Measurements from ENCODE around the gene STN1. TPM values are rescaled to one million over a fixed set of nuclear protein-coding genes. Genes with fewer than 3 reads are reported as not detected.

Gene STN1, protein sequence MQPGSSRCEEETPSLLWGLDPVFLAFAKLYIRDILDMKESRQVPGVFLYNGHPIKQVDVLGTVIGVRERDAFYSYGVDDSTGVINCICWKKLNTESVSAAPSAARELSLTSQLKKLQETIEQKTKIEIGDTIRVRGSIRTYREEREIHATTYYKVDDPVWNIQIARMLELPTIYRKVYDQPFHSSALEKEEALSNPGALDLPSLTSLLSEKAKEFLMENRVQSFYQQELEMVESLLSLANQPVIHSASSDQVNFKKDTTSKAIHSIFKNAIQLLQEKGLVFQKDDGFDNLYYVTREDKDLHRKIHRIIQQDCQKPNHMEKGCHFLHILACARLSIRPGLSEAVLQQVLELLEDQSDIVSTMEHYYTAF
- 10 to 100 TPM; 11.2 to 18.1 (median 14.9) TPM for polyA plus RNA-seq
- long read RNA-seq, donor 1, transcript STN1-201 (10 exons, 1,417 nt) = major isoform, 5 of 8 reads
- long read RNA-seq, donor 1, partial matches to known transcripts = 0 of 8 reads
- long read RNA-seq, donor 1, other reads (novel, unspliced or antisense) = 0 of 8 reads
- long read RNA-seq, donor 2, partial matches to known transcripts = 0 of 2 reads
- long read RNA-seq, donor 2, other reads (novel, unspliced or antisense) = 0 of 2 reads
- long read RNA-seq, donor 3, partial matches to known transcripts = 0 of 2 reads
- long read RNA-seq, donor 3, other reads (novel, unspliced or antisense) = 0 of 2 reads
- long read RNA-seq, donor 4 = 0 reads
- long read RNA-seq, donor 5, partial matches to known transcripts = 0 of 1 reads
- long read RNA-seq, donor 5, other reads (novel, unspliced or antisense) = 0 of 1 reads
- long read RNA-seq, donor 6, partial matches to known transcripts = 0 of 4 reads
- long read RNA-seq, donor 6, other reads (novel, unspliced or antisense) = 0 of 4 reads
- long read RNA-seq, donor 7 = 0 reads
- long read RNA-seq, donor 8 = 0 reads
- long read RNA-seq, donor 9, partial matches to known transcripts = 0 of 2 reads
- long read RNA-seq, donor 9, other reads (novel, unspliced or antisense) = 0 of 2 reads
- long read RNA-seq, donor 10, partial matches to known transcripts = 0 of 4 reads
- long read RNA-seq, donor 10, other reads (novel, unspliced or antisense) = 0 of 4 reads

DNA sequence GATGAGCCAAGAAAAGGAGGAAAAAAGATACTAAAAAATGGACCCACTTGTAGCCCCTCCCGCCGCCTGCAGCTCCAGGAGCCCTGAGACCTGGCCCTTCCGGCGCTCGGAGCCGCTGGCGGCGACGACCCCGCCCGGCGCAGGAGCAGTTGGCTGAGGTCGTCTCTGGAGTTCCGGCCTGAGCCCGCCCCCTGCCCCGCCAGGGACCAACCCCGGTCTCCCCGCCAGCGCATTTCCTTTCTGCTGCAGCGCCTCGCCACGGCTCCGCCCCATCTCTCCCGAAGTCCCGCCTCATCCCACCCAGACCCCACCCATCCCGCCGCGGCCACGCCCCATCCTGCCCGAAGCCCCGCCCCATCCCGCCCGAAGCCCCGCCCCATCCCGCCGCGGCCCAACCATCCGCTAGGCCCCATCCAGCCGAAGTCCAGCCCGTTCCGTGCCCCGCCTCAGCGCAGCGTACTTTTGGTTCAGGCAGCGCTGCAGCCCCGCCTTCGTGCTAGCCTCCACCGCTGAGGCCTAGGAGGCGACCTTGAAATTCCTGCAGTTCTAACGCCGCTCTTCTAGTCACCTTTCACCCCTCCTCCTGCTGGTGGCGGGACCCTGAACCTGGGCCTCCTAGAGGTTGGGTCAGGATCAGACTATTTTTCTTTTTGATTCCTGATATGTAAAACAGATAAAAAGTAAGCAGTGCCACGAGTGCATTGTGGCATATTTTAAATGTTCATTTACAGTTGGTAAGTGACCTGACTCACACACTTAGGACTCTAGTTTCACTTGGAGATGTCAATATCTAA is at the start of gene STN1:
Gene STN1, minus strand, starts transcription at position 132 of the 794 bp plus-strand sequence. CDS start 590 bp downstream, outside the sequence.
- Histone ChIP-seq H3K27me3 (ENCODE audit: control insufficient read depth in 3 of 3, insufficient read depth in 3 of 3, low read length in 3 of 3) (no peaks in the 10 kb centered on the region), H3K4me3 (ENCODE audit: low read depth in 1 of 3, low read length in 3 of 3) (peak within 1 kb of the TSS; percentile 66 to 77 (median 72)), H3K4me1 (ENCODE audit: control insufficient read depth in 3 of 3, insufficient read depth in 2 of 3, low read depth in 1 of 3, low read length in 2 of 3) (peaks cover 0 to 9% (median 5%) of the 10 kb centered on the region in 3 donors), H3K27ac (ENCODE audit: low read depth in 1 of 3, low read length in 2 of 3) (peak within 1 kb of the TSS; percentile 90 to 98 (median 96)), H3K36me3 (ENCODE audit: control insufficient read depth in 3 of 3, insufficient read depth in 2 of 3, low read depth in 1 of 3, low read length in 3 of 3) (peaks cover 0 to 2% (median 0%) of the 10 kb centered on the region in 3 donors), H3K9me3 (ENCODE audit: control insufficient read depth in 2 of 2, insufficient read depth in 1 of 2, low read depth in 1 of 2, low read length in 1 of 2) (peaks cover 0 to 8% of the 10 kb centered on the region in 2 donors)
- DNase-seq = peak; percentile 97
- no peak for FAIRE-seq
- 0% methylated on average over 35 to 53 of the region's 53 CpGs for WGBS, 3 donors

DNA sequence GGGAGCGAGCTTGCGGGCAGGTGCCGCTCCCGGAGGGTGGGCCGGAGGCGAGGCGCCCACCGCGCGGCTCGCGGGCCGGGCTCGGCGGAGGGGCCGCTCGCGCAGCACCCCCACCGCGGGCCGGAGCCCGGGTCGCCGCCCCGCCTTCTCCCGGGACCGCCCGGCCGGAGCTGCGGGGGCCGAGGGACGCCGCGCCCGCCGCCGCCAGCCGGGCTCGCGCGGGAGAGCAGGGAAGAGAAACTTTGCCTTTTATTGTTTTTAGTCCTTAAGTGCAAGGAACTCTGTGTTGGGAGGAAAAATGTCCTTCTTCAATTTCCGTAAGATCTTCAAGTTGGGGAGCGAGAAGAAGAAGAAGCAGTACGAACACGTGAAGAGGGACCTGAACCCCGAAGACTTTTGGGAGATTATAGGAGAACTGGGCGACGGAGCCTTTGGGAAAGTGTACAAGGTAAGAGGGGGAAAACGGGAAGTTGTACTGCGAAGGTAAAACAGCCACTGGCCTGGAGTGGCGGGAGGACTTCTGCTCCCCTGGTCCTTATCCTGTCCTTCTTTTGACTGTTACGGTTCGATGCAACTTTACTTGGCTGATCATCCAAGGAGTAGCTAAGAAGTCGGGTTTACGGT is 49.6 kb upstream of the STN1 start:
- Histone ChIP-seq H3K4me3 (ENCODE audit: low read depth in 1 of 3, low read length in 3 of 3) (peak overlapping the region; percentile 76 to 84 (median 77)), H3K36me3 (ENCODE audit: control insufficient read depth in 3 of 3, insufficient read depth in 2 of 3, low read depth in 1 of 3, low read length in 3 of 3) (no peaks in the 10 kb centered on the region), H3K4me1 (ENCODE audit: control insufficient read depth in 3 of 3, insufficient read depth in 2 of 3, low read depth in 1 of 3, low read length in 2 of 3) (peaks cover 0 to 6% (median 3%) of the 10 kb centered on the region in 3 donors), H3K27ac (ENCODE audit: low read depth in 1 of 3, low read length in 2 of 3) (peak overlapping the region; percentile 82 to 90 (median 86)), H3K27me3 (ENCODE audit: control insufficient read depth in 3 of 3, insufficient read depth in 3 of 3, low read length in 3 of 3) (no peaks in the 10 kb centered on the region), H3K9me3 (ENCODE audit: control insufficient read depth in 2 of 2, insufficient read depth in 1 of 2, low read depth in 1 of 2, low read length in 1 of 2) (no peaks in the 10 kb centered on the region)
- DNase-seq (peak; percentile 45 to 77), FAIRE-seq (no peak)
- WGBS, 3 donors = 0% methylated on average over 47 to 55 of the region's 55 CpGs

DNA sequence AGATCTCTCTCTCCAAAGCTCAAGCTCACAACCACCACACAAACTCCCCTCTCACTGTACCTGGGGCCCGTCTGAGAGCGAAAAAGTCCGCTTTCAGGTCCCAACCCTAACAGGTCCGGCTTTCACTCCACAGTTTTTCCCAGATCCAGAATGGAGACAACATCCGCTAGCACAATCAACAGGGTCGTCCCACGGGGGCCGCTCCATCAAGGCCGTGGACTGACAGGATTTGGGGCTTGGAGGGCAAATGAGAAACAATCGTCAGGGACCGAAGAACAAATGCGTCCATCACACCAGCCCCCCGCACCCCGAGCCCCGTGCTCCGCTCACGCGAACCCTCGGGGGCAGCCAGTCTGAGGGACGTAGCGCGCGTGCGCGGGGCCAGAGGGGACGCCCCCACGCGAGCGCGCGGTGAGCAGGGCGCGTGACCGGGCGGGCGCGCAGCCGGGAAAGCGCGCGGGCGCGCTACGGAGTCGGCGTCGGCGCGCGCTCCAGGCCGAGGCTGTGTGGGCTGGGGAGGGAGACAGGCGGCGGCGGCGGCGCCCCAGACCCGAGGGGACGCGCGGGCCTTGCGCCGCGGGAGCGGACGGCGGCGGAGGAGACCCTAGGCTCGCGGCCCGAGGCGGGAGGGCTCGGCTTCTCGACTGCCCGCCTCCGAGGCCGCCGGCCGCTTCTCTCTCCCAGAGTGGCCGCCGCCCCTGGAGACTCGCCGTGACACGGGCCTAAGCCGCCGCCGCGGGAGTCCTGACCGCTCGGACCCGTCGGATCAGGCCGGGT is 48.9 kb upstream of the STN1 start, which contains the start of gene SLK:
Gene SLK, plus strand, starts transcription at position 470 of the 777 bp plus-strand sequence. CDS start 606 bp downstream, outside the sequence.
- Histone ChIP-seq H3K4me3 (ENCODE audit: low read depth in 1 of 3, low read length in 3 of 3) (peak within 1 kb of the TSS; percentile 76 to 97 (median 84)), H3K27me3 (ENCODE audit: control insufficient read depth in 3 of 3, insufficient read depth in 3 of 3, low read length in 3 of 3) (no peaks in the 10 kb centered on the region), H3K36me3 (ENCODE audit: control insufficient read depth in 3 of 3, insufficient read depth in 2 of 3, low read depth in 1 of 3, low read length in 3 of 3) (no peaks in the 10 kb centered on the region), H3K9me3 (ENCODE audit: control insufficient read depth in 2 of 2, insufficient read depth in 1 of 2, low read depth in 1 of 2, low read length in 1 of 2) (no peaks in the 10 kb centered on the region), H3K4me1 (ENCODE audit: control insufficient read depth in 3 of 3, insufficient read depth in 2 of 3, low read depth in 1 of 3, low read length in 2 of 3) (peaks cover 0 to 6% (median 3%) of the 10 kb centered on the region in 3 donors), H3K27ac (ENCODE audit: low read depth in 1 of 3, low read length in 2 of 3) (peak within 1 kb of the TSS; percentile 86 to 92 (median 90))
- 1% methylated on average over 60 to 92 of the region's 92 CpGs for WGBS, 3 donors
- DNase-seq = peak; percentile 84 to 95
- no peak for FAIRE-seq

DNA sequence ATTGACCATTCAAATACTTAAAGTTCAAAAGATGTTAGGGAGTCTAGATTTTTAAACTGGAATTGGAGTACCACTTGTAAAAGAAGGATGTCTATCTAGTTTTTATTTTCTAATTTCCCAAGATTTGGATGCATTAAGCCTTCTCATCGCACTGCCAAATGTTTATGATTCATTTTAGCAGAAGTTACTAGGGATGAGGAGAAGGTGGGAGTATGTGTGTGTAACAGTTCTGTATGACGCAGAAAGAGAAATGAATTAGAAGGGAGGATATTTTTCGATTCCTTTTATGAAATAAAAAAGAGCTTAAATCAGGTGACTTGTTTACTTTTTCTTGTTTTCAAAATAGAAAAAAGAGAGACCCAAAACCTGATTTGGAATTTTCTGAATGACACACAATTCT is 42.1 kb upstream of the STN1 start:
- FAIRE-seq = no peak
- no peak overlapping the region for H3K27ac ChIP-seq (ENCODE audit: low read depth in 1 of 3, low read length in 2 of 3)
- H3K4me1 ChIP-seq (ENCODE audit: control insufficient read depth in 3 of 3, insufficient read depth in 2 of 3, low read depth in 1 of 3, low read length in 2 of 3) = no peaks in the 10 kb centered on the region
- H3K36me3 ChIP-seq (ENCODE audit: control insufficient read depth in 3 of 3, insufficient read depth in 2 of 3, low read depth in 1 of 3, low read length in 3 of 3) = no peaks in the 10 kb centered on the region
- no peaks in the 10 kb centered on the region for H3K27me3 ChIP-seq (ENCODE audit: control insufficient read depth in 3 of 3, insufficient read depth in 3 of 3, low read length in 3 of 3)
- 83 to 86% (median 85%) methylated on average over 3 of the region's 3 CpGs for WGBS, 3 donors
- no peaks in the 10 kb centered on the region for H3K9me3 ChIP-seq (ENCODE audit: control insufficient read depth in 2 of 2, insufficient read depth in 1 of 2, low read depth in 1 of 2, low read length in 1 of 2)
- no peak for DNase-seq
- H3K4me3 ChIP-seq (ENCODE audit: low read depth in 1 of 3, low read length in 3 of 3) = no peak overlapping the region

DNA sequence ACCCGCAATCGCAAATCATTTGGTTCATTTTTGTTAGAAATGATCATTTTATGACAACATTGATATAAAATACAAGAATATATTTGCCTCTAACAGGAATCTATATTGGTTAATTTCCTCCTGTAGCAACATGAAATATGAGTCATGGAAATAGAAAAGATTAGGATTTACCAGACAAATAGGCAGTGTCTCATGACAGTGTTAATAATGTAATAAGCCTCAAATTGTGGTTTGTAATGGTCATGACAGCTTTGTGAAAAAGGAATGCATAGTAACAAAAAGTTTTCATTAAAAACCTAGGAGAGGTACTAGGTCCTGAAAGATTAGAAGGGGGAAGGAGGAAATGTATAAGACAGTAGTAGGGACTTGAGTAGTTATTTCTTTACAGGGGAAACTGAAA is 41.0 kb upstream of the STN1 start:
- DNase-seq = no peak
- Histone ChIP-seq H3K4me1 (ENCODE audit: control insufficient read depth in 3 of 3, insufficient read depth in 2 of 3, low read depth in 1 of 3, low read length in 2 of 3) (no peaks in the 10 kb centered on the region), H3K36me3 (ENCODE audit: control insufficient read depth in 3 of 3, insufficient read depth in 2 of 3, low read depth in 1 of 3, low read length in 3 of 3) (no peaks in the 10 kb centered on the region), H3K9me3 (ENCODE audit: control insufficient read depth in 2 of 2, insufficient read depth in 1 of 2, low read depth in 1 of 2, low read length in 1 of 2) (no peaks in the 10 kb centered on the region), H3K27me3 (ENCODE audit: control insufficient read depth in 3 of 3, insufficient read depth in 3 of 3, low read length in 3 of 3) (no peaks in the 10 kb centered on the region), H3K27ac (ENCODE audit: low read depth in 1 of 3, low read length in 2 of 3) (no peak overlapping the region), H3K4me3 (ENCODE audit: low read depth in 1 of 3, low read length in 3 of 3) (no peak overlapping the region)
- WGBS, 3 donors = 96 to 97% (median 96%) methylated on average over 2 of the region's 2 CpGs
- no peak for FAIRE-seq

DNA sequence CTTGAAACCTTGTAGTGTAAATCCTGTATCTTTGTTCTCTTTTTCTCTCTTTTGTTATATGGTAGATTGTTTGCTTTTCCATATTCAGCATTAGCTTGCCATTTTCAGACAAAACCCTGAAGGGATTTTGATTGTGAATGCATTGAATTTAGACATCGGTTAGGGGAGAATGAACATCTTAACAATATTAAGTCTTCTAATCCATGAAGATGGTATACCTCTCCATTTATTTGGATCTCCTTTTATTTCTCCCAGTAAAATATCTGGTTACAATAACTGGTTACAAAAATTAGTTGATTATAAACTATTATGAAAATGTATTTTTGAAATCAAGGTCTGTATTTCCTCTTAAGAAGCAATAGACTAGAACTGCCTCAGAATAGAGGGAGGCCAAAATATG is 36.6 kb upstream of the STN1 start:
- WGBS, 3 donors = 97 to 100% (median 100%) methylated on average over 1 of the region's 1 CpG
- Histone ChIP-seq H3K4me3 (ENCODE audit: low read depth in 1 of 3, low read length in 3 of 3) (no peak overlapping the region), H3K27me3 (ENCODE audit: control insufficient read depth in 3 of 3, insufficient read depth in 3 of 3, low read length in 3 of 3) (no peaks in the 10 kb centered on the region), H3K27ac (ENCODE audit: low read depth in 1 of 3, low read length in 2 of 3) (no peak overlapping the region), H3K9me3 (ENCODE audit: control insufficient read depth in 2 of 2, insufficient read depth in 1 of 2, low read depth in 1 of 2, low read length in 1 of 2) (no peaks in the 10 kb centered on the region), H3K4me1 (ENCODE audit: control insufficient read depth in 3 of 3, insufficient read depth in 2 of 3, low read depth in 1 of 3, low read length in 2 of 3) (no peaks in the 10 kb centered on the region), H3K36me3 (ENCODE audit: control insufficient read depth in 3 of 3, insufficient read depth in 2 of 3, low read depth in 1 of 3, low read length in 3 of 3) (no peaks in the 10 kb centered on the region)
- FAIRE-seq = no peak
- DNase-seq = no peak

DNA sequence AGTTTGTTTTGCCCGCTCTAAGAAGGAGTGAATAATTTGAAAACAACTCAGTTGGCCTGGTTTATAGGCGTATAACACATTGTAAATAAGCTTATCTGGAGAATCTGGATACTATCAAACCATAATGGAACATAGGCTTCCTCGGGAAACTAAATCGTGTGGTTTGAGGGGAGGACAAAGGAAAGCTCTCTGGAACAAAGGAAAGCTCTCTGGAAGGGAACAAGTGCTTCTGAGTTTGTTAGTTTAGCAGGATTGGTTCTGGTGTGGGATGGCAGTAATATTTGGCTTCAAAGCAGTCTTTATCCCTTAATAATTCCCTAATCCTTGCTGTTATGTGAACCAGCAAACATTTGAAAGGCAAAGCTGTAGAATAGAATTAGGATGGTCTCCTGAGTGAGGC is 34.0 kb upstream of the STN1 start:
- Histone ChIP-seq H3K4me3 (ENCODE audit: low read depth in 1 of 3, low read length in 3 of 3) (no peak overlapping the region), H3K27ac (ENCODE audit: low read depth in 1 of 3, low read length in 2 of 3) (no peak overlapping the region), H3K9me3 (ENCODE audit: control insufficient read depth in 2 of 2, insufficient read depth in 1 of 2, low read depth in 1 of 2, low read length in 1 of 2) (no peaks in the 10 kb centered on the region), H3K36me3 (ENCODE audit: control insufficient read depth in 3 of 3, insufficient read depth in 2 of 3, low read depth in 1 of 3, low read length in 3 of 3) (no peaks in the 10 kb centered on the region), H3K4me1 (ENCODE audit: control insufficient read depth in 3 of 3, insufficient read depth in 2 of 3, low read depth in 1 of 3, low read length in 2 of 3) (no peaks in the 10 kb centered on the region), H3K27me3 (ENCODE audit: control insufficient read depth in 3 of 3, insufficient read depth in 3 of 3, low read length in 3 of 3) (no peaks in the 10 kb centered on the region)
- FAIRE-seq (no peak), DNase-seq (no peak)
- WGBS, 3 donors = 64 to 66% (median 64%) methylated on average over 4 of the region's 4 CpGs
